GM19351 (cell line): Measurements from ENCODE around the gene NINL.
"Not testable (repeated sequence)": the region's sequence is repeated elsewhere in the genome, so short reads cannot be mapped to it uniquely, and the experiment has no call there.

ENCODE experiments used
- ATAC-seq: cut with Tn5 transposase; IDR thresholded peaks from one replicate; pipeline ENCODE4 v1.9.1; 2021; ENCODE audit warnings: mild to moderate bottlenecking, moderate library complexity; ENCODE audit not compliant: unreplicated experiment

The NINL gene

GRCh38 chr20:25584905-25585704, at the start of gene NINL:
NINL (minus strand) TSS chr20:25585531; CDS start chr20:25526587, 58,944 bp downstream.
- no peak for ATAC-seq

- ATAC-seq: no peak
Measured at GRCh38 chr20:25632940-25633790, 47.8 kb upstream of the NINL start.

- not testable (repeated sequence) for ATAC-seq
Measured at GRCh38 chr20:25630615-25631014, 45.3 kb upstream of the NINL start.

DNA sequence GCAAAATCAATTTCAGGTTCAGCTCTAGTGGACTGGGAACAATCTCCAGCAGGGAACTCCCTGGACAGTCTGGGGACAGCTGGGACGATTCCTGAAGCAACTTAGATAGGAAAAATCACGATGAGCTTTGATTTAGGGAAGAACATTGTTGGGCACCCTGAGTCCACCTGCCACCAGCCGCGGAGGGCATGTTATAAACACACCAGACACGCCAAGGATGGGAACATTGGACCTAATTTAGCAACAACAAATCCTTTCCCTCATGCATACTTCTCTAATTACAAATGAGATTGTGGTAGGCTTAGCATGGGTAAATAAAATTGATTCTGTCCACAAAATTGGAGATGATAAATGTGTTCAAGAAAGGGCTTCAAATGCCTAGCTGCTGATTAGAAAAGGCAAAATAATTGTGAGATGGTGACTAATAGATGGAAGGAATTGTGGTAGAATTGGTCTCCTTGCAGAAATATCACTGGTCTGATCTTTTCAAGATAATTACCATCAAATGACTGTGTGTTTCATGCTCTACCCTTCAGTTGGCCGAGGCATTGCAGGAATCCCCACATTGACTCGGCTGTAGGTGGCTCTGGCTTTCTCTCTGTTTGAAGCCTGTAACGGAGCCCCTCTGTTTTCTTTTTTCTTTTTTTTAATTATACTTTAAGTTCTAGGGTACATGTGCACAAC, 44.6 kb upstream of the NINL start:
- ATAC-seq: no peak

DNA sequence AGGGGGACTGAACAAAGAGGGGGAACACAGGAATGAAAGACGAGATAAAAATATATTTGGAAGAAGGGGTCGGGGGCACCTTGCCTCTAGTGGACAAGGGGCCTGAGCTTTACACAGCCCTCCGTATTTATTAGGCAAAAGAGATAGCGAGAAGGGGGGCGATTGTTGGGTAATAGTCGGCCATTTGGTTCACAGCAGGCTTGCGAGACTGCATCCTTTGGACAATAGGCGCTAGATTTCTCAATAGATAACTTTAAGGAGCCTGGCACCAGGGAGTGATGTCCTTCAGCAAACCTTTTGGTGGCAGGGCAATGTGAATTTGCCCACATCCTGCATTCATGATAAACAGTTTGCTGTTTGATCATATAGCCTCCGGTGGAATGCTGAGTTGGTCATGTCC, 41.4 kb upstream of the NINL start:
- ATAC-seq: no peak

GRCh38 chr20:25624500-25624939, 39.2 kb upstream of the NINL start:
- no peak for ATAC-seq

- peak; percentile 80 for ATAC-seq
Measured at GRCh38 chr20:25623736-25624499, 38.6 kb upstream of the NINL start, which contains the start of gene NANP. NANP (minus strand) TSS chr20:25624014; CDS start chr20:25623948, 66 bp downstream.

- ATAC-seq: peak; percentile 26
Measured at GRCh38 chr20:25623225-25623735, 37.9 kb upstream of the NINL start.

GRCh38 chr20:25622450-25623224, 37.3 kb upstream of the NINL start:
- ATAC-seq: no peak

- no peak for ATAC-seq
Measured at GRCh38 chr20:25622049-25622448, 36.7 kb upstream of the NINL start.

DNA sequence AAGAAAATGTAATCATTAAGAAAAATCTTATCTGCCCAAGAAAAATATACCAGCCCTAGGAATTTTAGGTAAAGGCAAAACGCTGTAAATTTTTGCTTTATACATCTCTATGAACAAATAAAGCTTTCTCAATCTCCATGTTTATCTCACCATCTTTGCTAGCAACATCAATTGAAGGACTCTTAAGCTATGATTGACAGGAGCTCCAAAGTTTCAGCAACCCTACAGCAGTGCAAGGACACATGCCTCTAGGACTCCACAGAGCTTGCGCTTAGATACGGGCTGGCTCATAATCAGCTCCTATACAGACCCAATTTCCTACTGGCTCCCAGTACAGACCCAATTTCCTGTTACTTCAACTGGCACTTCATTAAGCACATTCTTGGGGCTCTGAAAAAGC, 34.2 kb upstream of the NINL start:
- no peak for ATAC-seq

GRCh38 chr20:25608774-25609173, 23.4 kb upstream of the NINL start:
- ATAC-seq: no peak

- no peak for ATAC-seq
Measured at GRCh38 chr20:25606094-25606695, 20.9 kb upstream of the NINL start.

DNA sequence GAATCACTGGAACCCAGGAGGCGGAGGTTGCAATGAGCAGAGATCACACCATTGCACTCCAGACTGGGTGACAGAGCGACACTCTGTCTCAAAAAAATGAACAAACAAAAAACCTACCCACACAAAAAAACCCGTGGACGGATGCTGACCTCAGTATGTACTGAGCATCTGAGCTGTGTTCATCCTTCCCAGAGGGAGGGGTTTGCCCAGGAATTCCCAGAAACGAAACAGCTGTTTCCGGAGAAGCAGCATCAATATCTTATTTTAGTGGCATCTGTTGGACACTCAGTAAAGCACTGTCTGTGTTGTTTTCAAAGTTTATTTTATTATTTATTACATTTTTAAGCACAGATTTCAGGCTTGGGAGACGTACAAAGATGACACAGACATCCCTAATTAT, 19.8 kb upstream of the NINL start:
- no peak for ATAC-seq

DNA sequence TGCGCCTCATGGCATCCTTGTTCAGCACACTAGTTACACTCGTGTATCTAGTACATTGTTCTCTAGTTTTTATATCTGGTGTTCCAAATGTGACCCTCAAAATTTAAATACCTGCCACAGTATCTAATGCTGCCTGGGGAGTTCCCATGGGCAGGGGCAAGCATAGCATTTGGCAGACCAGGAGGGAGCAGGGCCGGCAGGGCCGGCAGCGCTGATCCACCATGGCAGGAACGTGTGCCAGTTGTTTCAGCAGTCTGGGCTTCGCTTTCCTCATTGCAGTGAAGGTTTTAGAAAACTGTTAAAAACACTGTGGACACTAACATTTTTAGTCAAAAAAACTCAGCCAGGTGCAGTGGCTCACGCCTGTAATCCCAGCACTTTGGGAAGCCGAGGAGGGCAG, 19.3 kb upstream of the NINL start:
- no peak for ATAC-seq

DNA sequence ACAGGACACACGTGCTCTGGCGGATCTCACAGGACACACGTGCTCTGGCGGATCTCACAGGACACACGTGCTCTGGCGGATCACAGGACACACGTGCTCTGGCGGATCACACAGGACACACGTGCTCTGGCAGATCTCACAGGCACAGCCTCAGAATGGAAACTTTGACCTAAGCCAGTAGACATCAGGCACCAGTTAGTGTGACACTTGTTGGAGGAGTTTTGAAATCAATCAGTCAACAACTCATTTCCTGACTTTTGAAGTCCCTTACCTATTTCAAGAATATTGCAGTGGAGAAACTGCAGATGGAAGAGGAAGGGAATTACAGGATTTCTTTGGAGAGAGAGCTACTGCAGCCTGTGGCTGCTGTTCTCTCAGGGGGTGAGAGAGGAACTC, 17.6 kb upstream of the NINL start:
- not testable (repeated sequence) for ATAC-seq

- not testable (repeated sequence) for ATAC-seq
Measured at GRCh38 chr20:25602191-25602913, 17.0 kb upstream of the NINL start.

DNA sequence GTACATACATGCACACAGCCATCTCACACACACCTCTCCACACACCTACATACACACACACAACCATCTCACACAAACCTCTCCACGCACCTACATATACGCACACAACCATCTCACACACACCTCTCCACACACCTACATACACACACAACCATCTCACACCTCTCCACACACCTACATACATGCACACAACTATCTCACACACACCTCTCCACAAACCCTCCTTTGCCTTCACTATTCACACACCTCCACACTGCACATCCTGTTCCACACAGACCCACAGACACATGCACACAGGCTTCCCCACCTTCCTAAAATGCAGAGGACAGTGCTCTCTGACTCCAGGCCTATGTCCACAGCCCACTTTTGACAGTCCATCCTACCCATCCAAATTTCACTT, 16.3 kb upstream of the NINL start:
- no peak for ATAC-seq
